Neural cell (in vitro differentiated cells): ENCODE results near the gene KLHDC7B.

Source experiments
- EP300 ChIP-seq: fragments of 450-650 bp; conservative IDR thresholded peaks from 2 replicates; pipeline ENCODE4 v1.6.1; 2014; ENCODE audit warnings: antibody characterized with exemption, mild to moderate bottlenecking, moderate library complexity; ENCODE audit not compliant: poor library complexity, severe bottlenecking
- EZH2 ChIP-seq: fragments of 200-600, 300-800 bp; shearing (Covaris generic), sonication (generic); IDR thresholded peaks from 2 replicates; pipeline ENCODE4 v1.6.1; 2014; ENCODE audit warnings: antibody characterized with exemption, low read length, borderline replicate concordance, mild to moderate bottlenecking; ENCODE audit not compliant: insufficient read depth, poor library complexity, severe bottlenecking
- RAD21 ChIP-seq: fragments of 450-650 bp; conservative IDR thresholded peaks from 2 replicates; pipeline ENCODE4 v1.6.1; 2014; ENCODE audit warnings: antibody characterized with exemption, mild to moderate bottlenecking, moderate library complexity
- REST ChIP-seq: IDR thresholded peaks from 2 replicates; pipeline ENCODE4 v1.6.1; 2012; ENCODE audit warnings: borderline replicate concordance
- SMC3 ChIP-seq: fragments of 450-650 bp; conservative IDR thresholded peaks from 2 replicates; pipeline ENCODE4 v1.6.1; 2014; ENCODE audit warnings: antibody characterized with exemption, mild to moderate bottlenecking, moderate library complexity; ENCODE audit not compliant: poor library complexity
- TAF1 ChIP-seq: IDR thresholded peaks from 2 replicates; pipeline ENCODE4 v1.6.1; 2012; ENCODE audit warnings: low read depth
- TF ChIP-seq, protein P1 (sequence below): fragments of 450-650 bp; IDR thresholded peaks from 2 replicates; pipeline ENCODE4 v1.5.1; 2014; ENCODE audit warnings: antibody characterized with exemption, mild to moderate bottlenecking, moderate library complexity; ENCODE audit not compliant: poor library complexity, severe bottlenecking

GRCh38 chr22:50502096-50502495, 43.6 kb upstream of the KLHDC7B start:
- TF ChIP-seq, protein P1, sequence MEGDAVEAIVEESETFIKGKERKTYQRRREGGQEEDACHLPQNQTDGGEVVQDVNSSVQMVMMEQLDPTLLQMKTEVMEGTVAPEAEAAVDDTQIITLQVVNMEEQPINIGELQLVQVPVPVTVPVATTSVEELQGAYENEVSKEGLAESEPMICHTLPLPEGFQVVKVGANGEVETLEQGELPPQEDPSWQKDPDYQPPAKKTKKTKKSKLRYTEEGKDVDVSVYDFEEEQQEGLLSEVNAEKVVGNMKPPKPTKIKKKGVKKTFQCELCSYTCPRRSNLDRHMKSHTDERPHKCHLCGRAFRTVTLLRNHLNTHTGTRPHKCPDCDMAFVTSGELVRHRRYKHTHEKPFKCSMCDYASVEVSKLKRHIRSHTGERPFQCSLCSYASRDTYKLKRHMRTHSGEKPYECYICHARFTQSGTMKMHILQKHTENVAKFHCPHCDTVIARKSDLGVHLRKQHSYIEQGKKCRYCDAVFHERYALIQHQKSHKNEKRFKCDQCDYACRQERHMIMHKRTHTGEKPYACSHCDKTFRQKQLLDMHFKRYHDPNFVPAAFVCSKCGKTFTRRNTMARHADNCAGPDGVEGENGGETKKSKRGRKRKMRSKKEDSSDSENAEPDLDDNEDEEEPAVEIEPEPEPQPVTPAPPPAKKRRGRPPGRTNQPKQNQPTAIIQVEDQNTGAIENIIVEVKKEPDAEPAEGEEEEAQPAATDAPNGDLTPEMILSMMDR, result no peak
- no peak for TF ChIP-seq TAF1
- no peak for TF ChIP-seq EZH2
- TF ChIP-seq REST, result no peak
- TF ChIP-seq RAD21, result no peak
- no peak for TF ChIP-seq SMC3
- no peak for TF ChIP-seq EP300
